Stimulated activated naive CD4-positive, alpha-beta T cell treated with Interleukin-2 at 50 U/mL for 16 hours (primary cell): Measurements from ENCODE around the gene MYO10.
"Not testable (repeated sequence)": the region's sequence is repeated elsewhere in the genome, so short reads cannot be mapped to it uniquely, and the experiment has no call there.

Source experiments
- DNase-seq: peaks from one replicate; lab custom pipeline; 2025; lab: John Stamatoyannopoulos, UW

MYO10 gene

DNA sequence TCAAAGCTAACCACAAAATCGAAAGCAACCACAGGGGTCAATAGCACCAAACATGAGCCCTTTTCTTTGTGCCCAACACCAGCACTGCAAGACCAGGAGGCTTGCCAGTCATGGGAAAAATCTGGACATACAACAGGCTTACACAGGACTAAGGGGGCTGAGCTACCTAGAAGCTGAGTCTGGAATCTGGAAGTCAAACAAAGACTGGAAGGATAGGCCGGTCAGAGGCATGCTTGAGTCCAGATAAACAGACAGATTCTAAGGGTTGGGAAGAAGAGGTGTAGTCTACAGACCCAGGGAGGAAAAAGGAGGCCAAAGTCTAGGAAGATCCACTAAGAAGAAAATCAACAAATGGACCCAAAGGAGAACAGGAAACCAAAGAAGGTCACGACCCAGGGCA, 73.3 kb downstream of the MYO10 start:
- DNase-seq = no peak

DNA sequence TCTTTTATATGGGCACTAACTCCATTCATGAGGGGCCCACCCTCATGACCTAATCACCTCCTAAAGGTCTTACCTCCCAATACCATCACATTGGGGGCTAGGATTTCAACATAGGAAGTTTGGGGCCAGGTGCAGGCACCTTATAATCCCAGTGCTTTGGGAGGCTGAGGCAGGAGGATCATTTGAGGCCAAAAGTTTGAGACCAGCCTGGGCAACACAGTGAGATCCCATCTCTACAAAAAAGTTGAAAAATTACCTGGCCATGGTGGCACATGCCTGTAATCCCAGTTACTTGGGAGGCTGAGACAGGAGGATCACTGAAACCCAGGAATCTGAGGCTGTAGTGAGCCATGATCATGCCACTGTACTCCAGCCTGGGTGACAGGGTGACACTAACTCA, 76.7 kb downstream of the MYO10 start:
- DNase-seq = no peak

DNA sequence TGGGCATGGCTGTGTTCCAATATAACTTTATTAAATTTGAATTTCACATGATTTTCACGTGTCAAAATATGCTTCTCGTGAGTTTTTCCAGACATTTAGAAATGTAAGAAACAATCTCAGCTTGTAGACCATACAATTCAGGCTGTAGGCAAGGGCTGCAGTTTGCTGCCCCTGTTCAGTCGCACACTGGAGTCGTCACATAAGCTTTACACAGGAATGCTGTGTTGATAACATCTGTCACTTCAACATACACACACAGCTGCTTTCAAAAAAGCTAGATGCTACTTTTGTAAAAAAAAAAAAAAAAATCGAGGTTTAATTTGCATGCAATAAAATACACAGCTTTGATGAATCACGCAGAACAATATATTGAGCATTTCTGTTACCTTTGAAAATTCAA, 77.9 kb downstream of the MYO10 start:
- DNase-seq = no peak

DNA sequence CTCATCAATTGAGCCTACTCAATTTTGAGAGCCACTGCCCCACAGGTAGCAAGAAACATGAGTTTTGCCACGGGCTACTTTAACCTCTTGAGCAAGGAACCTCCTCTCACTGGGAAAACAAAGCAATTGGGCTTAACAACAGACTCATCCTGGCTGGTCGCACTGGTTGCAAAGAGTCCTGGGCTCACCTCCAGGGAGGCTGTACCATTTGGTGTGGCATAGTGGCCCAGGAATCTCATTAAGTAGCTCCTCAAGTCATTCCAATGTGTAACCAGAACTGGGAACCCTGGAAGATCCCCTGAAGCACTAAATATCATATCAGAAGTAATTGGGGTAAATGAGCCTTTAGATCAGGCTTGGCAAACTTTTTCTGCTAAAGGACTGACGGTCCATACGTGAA, 78.5 kb downstream of the MYO10 start:
- no peak for DNase-seq

DNA sequence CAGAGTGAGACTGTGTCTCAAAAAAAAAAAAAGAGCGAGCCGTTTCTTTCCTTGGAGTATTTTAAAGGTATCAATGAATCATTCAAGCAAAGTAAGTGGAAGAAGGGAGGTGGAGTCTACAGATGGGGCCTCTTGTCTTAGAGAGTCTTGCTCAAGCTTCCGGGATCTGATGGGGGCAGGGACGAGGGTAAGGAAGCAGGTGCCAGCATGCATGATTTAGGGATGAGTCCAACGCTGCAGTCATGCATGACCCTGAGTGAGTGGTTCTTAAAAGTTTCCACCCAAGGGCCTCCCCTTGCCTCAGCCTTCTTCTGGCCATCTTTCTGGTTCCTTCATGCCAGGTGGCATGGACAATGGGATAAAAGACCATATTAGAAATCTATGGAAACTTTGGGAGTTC, 79.6 kb downstream of the MYO10 start:
- DNase-seq = no peak

DNA sequence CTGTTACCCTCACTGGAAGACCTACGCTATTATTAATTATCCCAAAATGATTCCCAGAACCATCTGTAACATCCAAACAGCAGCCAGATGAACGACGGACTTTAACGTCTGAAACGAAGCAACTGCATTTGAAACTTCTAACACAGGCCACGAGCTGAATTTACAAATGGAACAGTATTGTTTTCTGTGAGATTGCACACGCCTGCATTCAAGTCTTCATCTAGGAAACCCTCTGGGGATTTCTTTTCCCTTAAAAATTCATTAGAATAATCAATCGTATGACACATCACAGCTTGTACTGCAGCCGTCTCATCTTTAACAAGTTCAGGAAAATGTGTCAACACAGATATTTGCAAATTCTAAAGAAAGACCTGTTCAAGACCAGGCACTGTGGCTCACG, 80.2 kb downstream of the MYO10 start:
- no peak for DNase-seq

DNA sequence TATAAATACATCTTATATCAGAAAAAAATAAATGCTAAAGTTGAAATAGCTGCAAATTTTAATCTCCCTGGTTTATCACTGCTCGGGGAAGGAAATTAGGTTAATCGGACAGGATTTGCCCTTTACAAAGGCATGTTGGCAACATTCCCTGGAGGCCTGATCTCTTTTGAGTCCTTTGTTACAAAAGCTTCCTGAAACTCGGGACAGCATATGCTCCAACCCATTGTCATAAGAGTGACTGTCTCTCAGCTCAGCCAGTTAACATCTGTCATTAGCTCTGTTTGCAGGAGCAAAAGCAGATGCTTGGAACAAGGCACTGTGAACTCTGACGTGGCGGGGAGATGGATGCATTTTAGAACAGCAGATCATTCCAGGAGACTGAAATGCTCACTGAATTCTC, 80.6 kb downstream of the MYO10 start:
- no peak for DNase-seq

DNA sequence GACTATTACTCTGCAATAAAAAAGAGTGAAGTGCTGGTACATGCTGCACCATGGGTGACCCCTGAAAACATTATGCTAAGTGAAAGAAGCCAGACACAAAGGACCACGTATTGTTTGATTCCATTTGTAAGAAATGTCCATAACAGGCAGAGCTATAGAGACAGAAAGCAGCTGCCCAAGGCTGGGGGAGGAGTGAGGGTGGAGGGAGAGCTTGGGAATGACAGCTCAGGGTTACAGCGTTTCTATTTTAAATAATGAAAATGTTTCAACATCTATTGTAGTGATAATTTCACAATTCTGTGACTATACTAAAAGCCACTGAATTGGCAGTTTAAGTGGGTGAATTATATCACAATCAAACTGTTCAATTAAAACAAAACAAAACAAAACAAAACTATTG, 81.7 kb downstream of the MYO10 start:
- DNase-seq = no peak

DNA sequence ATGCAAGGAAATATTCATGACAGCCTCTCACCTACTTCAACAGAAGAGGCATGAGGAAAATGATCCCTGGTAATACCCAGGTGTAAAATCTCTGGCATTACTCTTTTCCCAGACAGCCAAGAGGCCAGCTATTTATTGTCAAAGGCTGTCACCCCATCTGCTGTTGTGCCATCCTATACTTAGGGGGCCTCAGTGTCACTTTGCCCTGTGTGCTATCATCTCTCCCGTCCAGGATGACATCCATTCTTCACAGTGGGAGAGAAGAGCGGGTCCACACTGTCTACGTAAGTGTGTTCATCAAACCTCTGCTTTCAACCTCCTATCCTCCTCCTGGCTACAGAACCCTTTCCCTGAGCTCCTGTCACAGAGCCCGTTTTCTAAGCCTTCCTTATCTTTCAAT, 82.6 kb downstream of the MYO10 start:
- no peak for DNase-seq

DNA sequence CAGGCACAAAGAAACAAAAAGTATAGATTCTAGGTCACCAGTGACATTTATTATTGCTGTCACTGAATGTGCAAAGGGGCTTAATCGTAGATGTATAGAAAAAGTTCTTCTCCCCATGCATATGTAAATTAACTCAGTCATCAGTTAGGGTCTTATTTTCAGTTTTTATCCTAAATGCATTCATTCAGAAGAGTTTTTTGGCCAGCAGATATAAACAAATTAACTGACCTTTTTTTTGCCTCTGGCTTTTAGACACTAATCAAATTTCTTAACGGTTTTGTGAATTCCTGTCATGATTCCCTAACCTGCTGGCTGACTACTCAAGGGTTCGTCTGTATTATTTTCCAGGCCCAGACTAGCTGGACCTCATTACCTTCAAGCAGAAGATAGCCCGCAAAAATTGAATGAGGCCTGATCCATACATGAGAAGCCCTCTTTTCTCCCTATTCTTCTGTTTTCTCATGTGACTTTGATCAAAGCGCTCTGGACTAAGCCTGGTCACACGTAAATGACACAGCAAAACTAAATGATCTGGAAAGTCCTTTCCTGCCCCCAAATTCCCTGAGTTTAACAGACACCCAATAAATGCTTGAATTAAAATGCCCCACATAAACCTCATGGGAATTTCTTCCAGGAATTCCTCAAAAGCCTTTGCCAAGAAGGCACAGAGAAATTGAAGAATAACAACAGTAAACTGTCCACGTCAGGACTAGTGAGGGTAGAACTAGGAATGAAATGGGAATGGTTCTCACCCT, 83.7 kb downstream of the MYO10 start:
- DNase-seq = no peak

DNA sequence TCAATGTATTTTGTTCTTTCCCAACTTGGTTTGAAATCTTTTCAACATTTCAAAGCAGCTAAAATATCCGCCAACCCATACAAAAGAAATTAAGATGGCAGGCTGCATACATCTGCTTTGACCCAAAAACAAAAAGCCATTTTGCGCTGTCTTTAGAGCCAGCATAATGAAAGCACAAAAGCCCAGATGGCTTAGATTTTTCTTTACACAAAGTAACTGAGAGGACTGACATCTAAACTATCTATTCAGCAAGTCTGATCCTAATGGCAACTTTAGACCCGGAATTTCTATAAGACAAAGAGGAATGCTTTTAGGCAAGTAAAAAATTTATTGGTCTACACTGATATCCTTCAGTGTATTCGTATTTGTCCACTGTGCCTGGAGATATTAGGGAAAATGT, 86.3 kb downstream of the MYO10 start:
- DNase-seq = no peak

DNA sequence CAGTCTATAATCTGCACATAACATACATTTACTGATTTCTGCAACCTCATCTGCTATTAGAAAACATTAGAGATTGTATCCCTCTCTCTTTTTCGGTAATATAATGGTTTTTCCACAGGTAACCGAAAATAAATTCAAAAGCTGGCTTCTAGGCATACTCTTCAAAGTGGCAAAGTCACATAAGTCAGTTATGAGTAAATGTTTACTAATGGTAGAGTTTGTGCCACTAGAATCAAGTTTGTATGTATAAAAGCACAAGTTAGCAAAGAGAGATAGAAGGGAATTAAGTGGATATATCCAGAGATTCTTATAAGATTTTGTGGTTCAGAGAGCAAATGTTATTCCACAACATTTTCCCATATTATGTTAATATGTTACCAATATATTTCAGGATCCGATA, 86.9 kb downstream of the MYO10 start:
- DNase-seq = no peak

DNA sequence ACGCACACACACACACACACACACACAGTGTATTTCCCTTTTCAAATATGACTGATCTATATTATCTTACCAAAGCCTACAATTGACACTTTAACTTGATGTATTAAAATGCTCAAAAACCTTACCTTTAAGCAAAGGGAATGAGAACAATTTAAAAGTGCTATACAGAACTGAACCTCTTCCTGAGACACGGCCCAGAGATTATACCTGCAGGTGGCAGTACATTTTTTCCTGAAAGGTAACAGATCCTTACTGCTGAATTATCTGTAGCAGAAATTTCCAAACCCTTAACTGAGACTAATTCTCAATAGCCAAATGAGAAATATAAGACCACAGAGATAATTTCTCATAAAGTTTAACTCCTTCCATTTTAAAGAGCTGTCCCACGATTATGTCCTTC, 91.1 kb downstream of the MYO10 start:
- no peak for DNase-seq

DNA sequence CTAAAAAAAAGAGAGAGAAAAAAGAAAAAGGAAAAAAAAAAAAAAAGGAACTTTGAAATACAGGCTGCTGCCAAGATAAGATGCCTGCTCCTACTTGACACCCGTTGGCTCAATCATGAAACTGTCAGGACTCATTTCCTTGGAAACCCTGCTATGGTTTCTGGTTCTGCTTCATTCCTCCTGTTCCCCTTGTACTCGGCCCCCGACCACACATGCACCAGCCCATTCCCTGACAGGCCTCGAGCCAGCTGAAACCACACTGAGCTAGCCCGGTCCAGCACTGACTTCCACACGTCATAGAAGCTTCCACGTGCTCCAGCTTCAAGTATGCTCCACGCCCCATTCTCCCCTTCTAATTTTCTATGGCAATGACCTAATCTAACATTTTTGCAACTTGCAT, 93.2 kb downstream of the MYO10 start:
- DNase-seq = no peak

DNA sequence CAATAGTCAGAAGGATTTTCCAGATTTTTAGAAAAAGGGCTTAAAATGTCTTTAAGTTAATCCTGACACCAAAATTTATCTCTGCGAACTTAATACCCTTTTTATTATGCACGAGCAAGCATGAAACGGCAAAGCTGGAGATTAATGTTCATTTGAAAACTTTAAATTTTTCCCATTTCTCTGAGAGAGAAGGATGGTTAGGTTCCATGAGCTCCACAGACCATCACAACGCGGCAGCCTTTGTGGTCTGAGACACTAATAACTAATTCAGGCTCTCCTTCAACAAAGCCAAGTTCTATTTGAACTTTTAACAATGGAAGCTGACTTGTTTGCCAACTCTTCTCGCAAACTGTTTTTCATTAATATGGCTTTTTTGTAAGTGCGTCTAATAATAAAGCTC, 94.7 kb downstream of the MYO10 start:
- no peak for DNase-seq

DNA sequence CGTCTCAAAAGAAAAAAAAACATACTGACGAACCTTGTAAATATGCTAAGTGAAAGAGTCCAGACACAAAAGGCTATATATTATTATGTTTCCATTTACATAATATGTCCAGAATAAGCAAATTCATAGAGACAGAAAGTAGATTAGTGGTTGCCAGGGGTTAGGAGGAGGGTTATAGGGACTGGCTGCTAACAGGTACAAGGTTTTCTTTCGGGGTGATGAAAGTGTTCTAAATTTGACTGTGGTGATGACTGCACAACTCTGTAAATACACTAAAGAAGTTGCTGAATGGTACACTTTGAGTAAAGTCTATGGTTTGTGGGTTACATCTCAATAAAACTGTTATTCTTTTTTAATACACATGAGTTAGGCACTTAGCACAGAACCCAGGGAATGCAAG, 98.8 kb downstream of the MYO10 start:
- DNase-seq = no peak

DNA sequence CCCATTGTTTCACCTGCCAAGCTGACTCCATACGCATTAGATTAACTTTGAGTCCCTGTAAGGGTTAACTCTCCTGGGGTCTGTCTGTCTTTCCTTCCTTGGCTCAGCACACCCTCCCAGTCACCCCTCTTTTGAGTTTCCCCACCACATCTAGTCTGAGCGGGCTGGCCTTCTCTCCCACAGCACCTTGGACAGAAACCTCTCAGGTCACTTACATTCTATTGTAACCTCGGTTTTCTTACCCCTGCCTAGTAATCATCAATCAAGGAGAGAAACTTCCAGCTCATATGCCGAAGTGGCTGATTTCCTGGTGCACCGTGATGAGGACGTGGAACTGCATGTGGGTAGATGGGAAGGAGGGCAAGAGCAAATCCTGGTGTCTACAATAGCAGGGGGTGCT, 102.1 kb downstream of the MYO10 start:
- no peak for DNase-seq

DNA sequence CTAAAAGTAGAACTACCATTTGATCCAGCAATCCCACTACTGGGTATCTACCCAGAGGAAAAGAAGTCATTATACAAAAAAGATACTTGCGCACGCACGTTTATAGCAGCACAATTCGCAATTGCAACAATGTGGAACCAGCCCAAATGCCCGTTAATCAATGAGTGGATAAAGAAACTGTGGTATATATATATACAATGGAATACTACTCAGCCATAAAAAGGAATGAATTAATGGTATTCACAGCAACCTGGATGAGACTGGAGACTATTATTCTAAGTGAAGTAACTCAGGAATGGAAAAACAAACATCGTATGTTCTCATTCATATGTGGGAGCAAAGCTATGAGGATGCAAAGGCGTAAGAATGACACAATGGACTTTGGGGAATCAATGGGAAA, 104.8 kb downstream of the MYO10 start:
- DNase-seq = not testable (repeated sequence)

DNA sequence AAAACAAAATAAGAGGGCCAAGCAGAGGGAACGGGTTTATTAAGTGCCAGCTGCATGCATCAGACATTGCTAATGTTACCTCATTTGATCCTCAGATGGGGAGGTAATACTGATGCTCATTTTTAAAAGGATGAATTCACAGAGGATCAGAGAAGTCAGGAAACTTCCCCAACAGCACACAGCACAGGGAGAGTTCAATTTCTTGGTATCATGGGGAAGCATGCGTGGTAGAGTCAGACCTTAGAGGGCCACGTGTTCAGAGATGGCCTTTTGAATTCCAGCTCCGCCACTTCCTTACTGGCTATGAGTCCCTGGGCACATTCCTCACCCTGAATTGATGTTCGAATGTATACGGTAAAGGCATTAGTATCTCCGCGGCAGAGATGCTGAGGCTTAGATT, 108.3 kb downstream of the MYO10 start:
- DNase-seq = no peak

DNA sequence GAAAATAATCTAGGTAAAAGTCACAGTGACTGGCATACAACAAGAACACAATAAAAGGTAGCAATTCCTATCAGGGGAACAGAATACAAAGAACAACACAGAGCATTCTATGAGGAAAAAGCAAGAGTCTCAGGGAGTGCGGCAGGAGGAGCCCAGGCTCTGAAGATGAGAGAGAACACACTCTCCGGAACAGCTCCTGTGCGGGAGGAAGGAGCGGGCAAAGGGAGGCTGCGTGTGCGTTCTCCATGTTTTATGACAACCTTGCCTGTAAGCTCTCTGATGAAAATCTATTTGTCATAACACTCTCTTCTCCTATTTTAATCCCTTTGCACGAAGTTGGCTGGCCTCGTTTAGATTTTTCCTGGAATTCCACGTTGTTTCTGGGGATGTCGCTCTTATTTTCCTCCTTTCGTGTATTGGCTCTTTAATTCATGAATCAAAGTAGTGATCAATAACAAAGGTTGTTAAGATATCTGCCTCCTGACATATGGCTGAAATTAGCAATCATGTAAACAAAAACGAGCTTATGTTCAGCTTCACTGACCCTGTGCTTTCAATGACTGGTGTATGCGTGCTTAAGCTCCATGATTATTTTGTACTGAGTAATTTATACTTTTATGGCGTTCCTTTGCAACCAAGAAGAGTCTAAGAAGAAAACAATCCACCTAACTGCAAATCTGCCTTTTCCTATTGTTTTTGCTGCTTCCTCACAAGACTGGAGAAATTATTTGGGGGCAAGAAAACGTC, 109.5 kb downstream of the MYO10 start:
- no peak for DNase-seq

DNA sequence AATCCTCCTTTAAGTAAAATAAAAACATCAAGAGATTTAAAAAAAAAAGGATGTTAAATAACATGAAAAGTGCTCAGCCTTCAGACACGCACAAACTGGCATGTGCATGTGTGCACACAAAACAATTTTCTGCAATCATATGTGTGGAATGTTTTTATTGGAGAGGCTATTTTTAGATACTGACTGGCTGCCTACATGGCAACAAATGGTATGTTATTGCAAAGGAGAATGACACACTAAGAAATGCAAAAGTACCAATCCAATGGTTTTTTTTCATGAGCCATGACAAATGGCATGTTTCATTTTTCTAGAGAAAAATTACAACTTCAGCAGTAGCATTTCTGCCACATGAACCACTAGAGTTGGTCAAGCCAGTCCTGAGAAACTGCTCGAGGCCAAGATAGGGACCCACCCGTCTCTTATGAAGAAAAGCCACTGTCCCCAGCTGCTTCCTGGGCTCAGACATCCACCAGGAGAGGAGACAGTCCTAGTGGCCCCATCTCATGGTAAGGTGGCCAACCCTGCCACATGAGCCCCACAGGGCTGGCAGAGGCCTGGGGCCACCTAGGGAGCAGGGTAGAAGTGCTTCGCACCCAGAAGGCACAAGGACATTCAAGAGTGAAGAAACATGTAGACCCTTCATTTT, 116.4 kb downstream of the MYO10 start:
- no peak for DNase-seq

DNA sequence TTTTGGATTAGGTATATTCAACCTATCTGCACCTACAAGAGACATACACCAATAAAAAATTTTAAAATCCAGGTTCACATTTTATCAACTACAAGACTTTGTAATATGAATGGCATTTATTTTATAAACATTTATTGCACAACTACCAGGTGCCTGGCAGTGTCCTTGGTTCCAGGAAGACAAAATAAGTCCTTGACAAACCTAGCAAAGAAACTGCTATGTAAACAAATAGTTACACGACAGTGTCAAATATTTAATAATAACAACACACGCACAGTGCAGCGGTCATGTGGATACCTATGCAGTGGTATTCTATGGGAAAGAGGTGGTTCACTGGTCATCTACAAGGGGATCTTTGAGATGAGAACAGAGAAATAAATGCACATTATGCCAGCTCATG, 120.7 kb downstream of the MYO10 start:
- DNase-seq = no peak

DNA sequence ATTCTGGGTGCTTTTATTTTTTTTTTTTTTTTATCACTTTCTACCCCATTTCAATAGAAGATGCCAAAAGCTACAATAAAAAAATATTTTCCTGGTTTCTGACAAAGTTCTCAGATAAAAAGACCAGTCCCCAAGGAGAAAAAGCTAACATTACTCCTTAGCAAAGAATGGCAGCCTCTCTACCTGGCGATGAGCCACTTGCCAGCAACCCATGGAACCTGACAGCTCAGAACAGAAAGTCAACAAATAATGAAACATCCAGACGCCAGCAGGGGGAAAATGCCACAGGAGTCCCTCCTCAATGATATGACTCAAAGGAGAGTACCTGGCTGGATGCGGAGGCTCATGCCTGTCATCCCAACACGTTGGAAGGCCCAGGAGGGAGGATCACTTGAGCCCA, 123.2 kb downstream of the MYO10 start:
- no peak for DNase-seq
